HEK293T (cell line): ENCODE data around the gene ISCA1.

ENCODE experiments used
- FOXA1 ChIP-seq: fragments of 450-650 bp; IDR thresholded peaks from 2 replicates; pipeline ENCODE4 v1.6.1; 2016; ENCODE audit warnings: mild to moderate bottlenecking
- FOXK2 ChIP-seq: fragments of 450-650 bp; IDR thresholded peaks from 2 replicates; pipeline ENCODE4 v1.6.1; 2016; ENCODE audit warnings: mild to moderate bottlenecking
- HDGF ChIP-seq: fragments of 450-650 bp; IDR thresholded peaks from 2 replicates; pipeline ENCODE4 v1.6.1; 2017; ENCODE audit warnings: antibody characterized with exemption, borderline replicate concordance
- LEF1 ChIP-seq: fragments of 450-650 bp; IDR thresholded peaks from 2 replicates; pipeline ENCODE4 v1.6.1; 2017; ENCODE audit warnings: mild to moderate bottlenecking, borderline replicate concordance
- NFRKB ChIP-seq: fragments of 450-650 bp; IDR thresholded peaks from 2 replicates; pipeline ENCODE4 v1.6.1; 2016; ENCODE audit warnings: mild to moderate bottlenecking, moderate library complexity
- SP1 ChIP-seq: fragments of 450-650 bp; IDR thresholded peaks from 2 replicates; pipeline ENCODE4 v1.6.1; 2017
- SUZ12 ChIP-seq: fragments of 450-650 bp; IDR thresholded peaks from 2 replicates; pipeline ENCODE4 v1.6.1; 2016; ENCODE audit warnings: mild to moderate bottlenecking
- TARDBP ChIP-seq: fragments of 450-650 bp; IDR thresholded peaks from 2 replicates; pipeline ENCODE4 v1.6.1; 2016

DNA sequence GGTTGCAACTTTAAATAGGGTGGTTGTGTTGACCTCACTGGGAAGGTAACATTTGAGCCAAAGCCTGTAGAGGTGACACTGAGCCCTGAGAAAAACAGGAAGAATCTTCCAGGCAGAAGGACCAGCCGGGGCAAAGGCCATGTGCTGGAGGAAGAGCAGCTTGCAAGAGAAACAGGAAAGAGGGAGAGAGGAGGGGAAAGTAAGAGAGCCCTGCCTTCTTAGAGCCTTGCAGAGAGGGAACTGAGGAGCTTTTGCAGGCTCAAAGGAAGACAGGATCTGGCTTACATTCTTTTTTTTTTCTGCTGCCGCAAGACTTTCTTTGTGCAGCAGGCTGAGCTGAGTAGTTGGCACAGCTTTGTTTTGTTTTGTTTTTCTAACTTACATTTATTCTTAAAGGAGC lies 40.3 kb downstream of the ISCA1 start:
- no peak for TF ChIP-seq LEF1
- TF ChIP-seq TARDBP: no peak
- TF ChIP-seq SUZ12: no peak
- no peak for TF ChIP-seq FOXK2
- no peak for TF ChIP-seq HDGF
- no peak for TF ChIP-seq FOXA1
- no peak for TF ChIP-seq SP1
- no peak for TF ChIP-seq NFRKB
